ENCODE results near the gene PCDHGA8.

GRCh38 chr5:141411575-141411974 is 19.1 kb downstream of the PCDHGA8 start:
- TF ChIP-seq CTCF (IDR thresholded peaks at IDR 0.05) (no peak), POLR2A (IDR thresholded peaks at IDR 0.05) (no peak)
